Measurements from ENCODE around the gene PIGQ.

The PIGQ gene

DNA sequence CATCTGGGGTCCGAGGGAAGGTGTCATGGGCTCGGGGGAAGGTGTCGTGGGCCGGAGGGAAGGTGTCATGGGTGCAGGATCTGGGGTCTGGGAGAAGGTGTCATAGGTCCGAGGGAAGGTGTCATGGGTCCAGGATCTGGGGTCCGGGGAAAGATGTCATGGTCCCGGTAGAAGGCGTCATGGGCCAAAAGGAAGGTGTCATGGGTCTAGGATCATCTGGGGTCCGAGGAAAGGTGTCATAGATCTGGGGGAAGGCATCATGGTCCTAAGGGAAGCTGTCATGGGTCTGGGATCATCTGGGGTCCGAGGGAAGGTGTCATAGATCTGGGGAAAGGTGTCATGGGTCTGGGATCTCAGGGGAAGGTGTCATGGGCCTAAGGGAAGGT is 21.0 kb downstream of the PIGQ start:
- Histone ChIP-seq H3K27ac (ENCODE audit: low read depth, low read length) (no peak overlapping the region), H3K79me2 (ENCODE audit: insufficient read depth, low read length) (peaks cover 13% of the 10 kb centered on the region; the same call in 1 of the 2 replicates), H4K20me1 (ENCODE audit: low read depth, low read length) (no peaks in the 10 kb centered on the region), H3K9me3 (ENCODE audit: insufficient read depth, low read length) (no peaks in the 10 kb centered on the region), H3F3A (ENCODE audit: insufficient read depth) (no peaks in the 10 kb centered on the region; the same call in 1 of the 2 replicates), H3K27me3 (ENCODE audit: low read length) (no peaks in the 10 kb centered on the region), H3K4me2 (ENCODE audit: low read depth, low read length, poor library complexity, severe bottlenecking) (peak overlapping the region; percentile 59), H3K9me2 (replicated peaks; ENCODE audit: insufficient read depth, low read length) (no peaks in the 10 kb centered on the region), H3K4me3 (ENCODE audit: insufficient read depth, low read length, poor library complexity, severe bottlenecking) (peak overlapping the region; percentile 66), H3K9ac (ENCODE audit: low read length) (peak overlapping the region; percentile 71), H3K36me3 (ENCODE audit: low read length) (no peaks in the 10 kb centered on the region), H2AFZ (ENCODE audit: low read depth, low read length, severe bottlenecking) (no peak overlapping the region)
- TF ChIP-seq, protein P1, sequence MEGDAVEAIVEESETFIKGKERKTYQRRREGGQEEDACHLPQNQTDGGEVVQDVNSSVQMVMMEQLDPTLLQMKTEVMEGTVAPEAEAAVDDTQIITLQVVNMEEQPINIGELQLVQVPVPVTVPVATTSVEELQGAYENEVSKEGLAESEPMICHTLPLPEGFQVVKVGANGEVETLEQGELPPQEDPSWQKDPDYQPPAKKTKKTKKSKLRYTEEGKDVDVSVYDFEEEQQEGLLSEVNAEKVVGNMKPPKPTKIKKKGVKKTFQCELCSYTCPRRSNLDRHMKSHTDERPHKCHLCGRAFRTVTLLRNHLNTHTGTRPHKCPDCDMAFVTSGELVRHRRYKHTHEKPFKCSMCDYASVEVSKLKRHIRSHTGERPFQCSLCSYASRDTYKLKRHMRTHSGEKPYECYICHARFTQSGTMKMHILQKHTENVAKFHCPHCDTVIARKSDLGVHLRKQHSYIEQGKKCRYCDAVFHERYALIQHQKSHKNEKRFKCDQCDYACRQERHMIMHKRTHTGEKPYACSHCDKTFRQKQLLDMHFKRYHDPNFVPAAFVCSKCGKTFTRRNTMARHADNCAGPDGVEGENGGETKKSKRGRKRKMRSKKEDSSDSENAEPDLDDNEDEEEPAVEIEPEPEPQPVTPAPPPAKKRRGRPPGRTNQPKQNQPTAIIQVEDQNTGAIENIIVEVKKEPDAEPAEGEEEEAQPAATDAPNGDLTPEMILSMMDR (IDR thresholded peaks at IDR 0.05; ENCODE audit: insufficient read depth, low read length, poor library complexity, severe bottlenecking), result no peak
- TF ChIP-seq EZH2phosphoT487 (conservative IDR thresholded peaks at IDR 0.05; ENCODE audit: low read length), result no peak

DNA sequence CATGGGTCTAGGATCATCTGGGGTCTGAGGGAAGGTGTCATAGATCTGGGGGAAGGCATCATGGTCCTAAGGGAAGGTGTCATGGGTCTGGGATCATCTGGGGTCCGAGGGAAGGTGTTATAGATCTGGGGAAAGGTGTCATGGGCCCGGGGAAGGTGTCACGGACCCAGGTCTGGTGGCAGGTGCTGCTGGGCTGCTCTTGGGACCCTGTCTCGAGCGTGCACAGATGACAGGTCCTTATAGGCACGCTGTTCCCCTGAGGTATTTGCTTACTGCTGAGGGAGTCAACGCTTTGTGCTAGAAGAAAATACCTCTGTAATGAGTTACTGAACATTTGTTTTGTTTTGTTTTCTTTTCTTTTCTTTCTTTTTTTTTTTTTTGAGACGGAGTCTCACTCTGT is 21.5 kb downstream of the PIGQ start:
- Histone ChIP-seq H3K4me3 (ENCODE audit: insufficient read depth, low read length, poor library complexity, severe bottlenecking) (no peak overlapping the region), H3K79me2 (ENCODE audit: insufficient read depth, low read length) (peaks cover 13% of the 10 kb centered on the region; the same call in 1 of the 2 replicates), H3K27me3 (ENCODE audit: low read length) (no peaks in the 10 kb centered on the region)

GRCh38 chr16:591892-592517 is 22.2 kb downstream of the PIGQ start:
- H2AFZ ChIP-seq (ENCODE audit: low read depth, low read length, severe bottlenecking), result no peak overlapping the region
- H4K20me1 ChIP-seq (ENCODE audit: low read depth, low read length), result no peaks in the 10 kb centered on the region
- H3K27ac ChIP-seq (ENCODE audit: low read depth, low read length), result no peak overlapping the region
- no peaks in the 10 kb centered on the region for H3K27me3 ChIP-seq (ENCODE audit: low read length)
- TF ChIP-seq, protein P1 (IDR thresholded peaks at IDR 0.05; ENCODE audit: insufficient read depth, low read length, poor library complexity, severe bottlenecking), result no peak
- TF ChIP-seq EZH2phosphoT487 (conservative IDR thresholded peaks at IDR 0.05; ENCODE audit: low read length), result no peak
- no peak overlapping the region for H3K4me2 ChIP-seq (ENCODE audit: low read depth, low read length, poor library complexity, severe bottlenecking)
- no peaks in the 10 kb centered on the region for H3F3A ChIP-seq (ENCODE audit: insufficient read depth)
- peaks cover 13% of the 10 kb centered on the region; the same call in 1 of the 2 replicates for H3K79me2 ChIP-seq (ENCODE audit: insufficient read depth, low read length)
- no peaks in the 10 kb centered on the region for H3K9me3 ChIP-seq (ENCODE audit: insufficient read depth, low read length)
- H3K9ac ChIP-seq (ENCODE audit: low read length), result no peak overlapping the region
- no peak overlapping the region for H3K4me3 ChIP-seq (ENCODE audit: insufficient read depth, low read length, poor library complexity, severe bottlenecking)
- no peaks in the 10 kb centered on the region for H3K9me2 ChIP-seq (replicated peaks; ENCODE audit: insufficient read depth, low read length)
- H3K36me3 ChIP-seq (ENCODE audit: low read length), result no peaks in the 10 kb centered on the region

More for the DNA sequence above, 21.5 kb downstream of the PIGQ start:
- no peak overlapping the region for H3K27ac ChIP-seq (ENCODE audit: low read depth, low read length)
- no peaks in the 10 kb centered on the region for H3F3A ChIP-seq (ENCODE audit: insufficient read depth)
- peak overlapping the region; percentile 71 for H3K9ac ChIP-seq (ENCODE audit: low read length)
- TF ChIP-seq EZH2phosphoT487 (conservative IDR thresholded peaks at IDR 0.05; ENCODE audit: low read length), result no peak
- TF ChIP-seq, protein P1 (IDR thresholded peaks at IDR 0.05; ENCODE audit: insufficient read depth, low read length, poor library complexity, severe bottlenecking), result no peak
- no peaks in the 10 kb centered on the region for H4K20me1 ChIP-seq (ENCODE audit: low read depth, low read length)
- peak overlapping the region; percentile 59 for H3K4me2 ChIP-seq (ENCODE audit: low read depth, low read length, poor library complexity, severe bottlenecking)
- no peaks in the 10 kb centered on the region for H3K9me3 ChIP-seq (ENCODE audit: insufficient read depth, low read length)
- H2AFZ ChIP-seq (ENCODE audit: low read depth, low read length, severe bottlenecking), result no peak overlapping the region
- H3K9me2 ChIP-seq (replicated peaks; ENCODE audit: insufficient read depth, low read length), result no peaks in the 10 kb centered on the region
- no peaks in the 10 kb centered on the region for H3K36me3 ChIP-seq (ENCODE audit: low read length)
